HepG2 (cell line): Measurements from ENCODE around the gene MAPK12. TPM values are rescaled to one million over a fixed set of nuclear protein-coding genes. Genes with fewer than 3 reads are reported as not detected.

Experiments
- CREM ChIP-seq, 2 experiments: sonication (generic) in 1 of 2; formaldehyde crosslinking in 1 of 2; IDR thresholded peaks; 2 replicates each; pipeline versions ENCODE4 v1.4.0 to v1.6.1; 2016 to 2020; ENCODE audit warnings: antibody characterized with exemption in 1 of 2, mild to moderate bottlenecking in 1 of 2, missing genetic modification reagents in 1 of 2
- CTCF ChIP-seq: sonication (generic); formaldehyde crosslinking; IDR thresholded peaks from 2 replicates; pipeline ENCODE4 v1.5.0; 2020; ENCODE audit warnings: mild to moderate bottlenecking, missing genetic modification reagents, moderate library complexity
- HNRNPL ChIP-seq: fragments of 200-400 bp; formaldehyde crosslinking; IDR thresholded peaks from 2 replicates; pipeline ENCODE4 v1.6.1; 2017; ENCODE audit warnings: mild to moderate bottlenecking, low read depth, low read length
- HOXA3 ChIP-seq: sonication (generic); formaldehyde crosslinking; IDR thresholded peaks from 2 replicates; pipeline ENCODE4 v1.5.0; 2020; ENCODE audit warnings: missing genetic modification reagents
- RBM39 ChIP-seq: fragments of 200-400 bp; formaldehyde crosslinking; IDR thresholded peaks from one replicate; pipeline ENCODE4 v1.6.1; 2018; ENCODE audit warnings: antibody characterized with exemption, mild to moderate bottlenecking, low read depth, low read length; ENCODE audit not compliant: poor library complexity, severe bottlenecking
- RXRA ChIP-seq: sonication (generic); formaldehyde crosslinking; IDR thresholded peaks from 2 replicates; pipeline ENCODE4 v1.5.1; 2020; ENCODE audit warnings: missing genetic modification reagents
- ZBTB33 ChIP-seq: sonication (generic); formaldehyde crosslinking; IDR thresholded peaks from 2 replicates; pipeline ENCODE4 v1.4.0; 2020; ENCODE audit warnings: missing genetic modification reagents
- polyA plus RNA-seq, 8 experiments: library from polyadenylated mRNA; depleted of rRNA in 3 of 8; stranded (reverse) in 7 of 8; unstranded in 1 of 8; fragments of >200 nt; fragmentation: Illumina TruSeq in 4 of 8; extraction: Trizol in 4 of 8; gene quantifications; 2 replicates each; pipeline versions ENCODE4 v1.2.1 to v1.2.3, GENCODE V29; 2011 to 2016; ENCODE audit warnings: low read depth in 4 of 8, missing spikeins in 1 of 8, mixed read lengths in 1 of 8; ENCODE audit not compliant: insufficient read depth in 1 of 8
- total RNA-seq, 5 experiments: library from RNA; depleted of rRNA; stranded (reverse); fragments of >200 nt; fragmentation: Illumina TruSeq; extraction: Trizol; gene quantifications; 2 replicates each; pipeline ENCODE4 v1.2.3, GENCODE V29; 2016; ENCODE audit warnings: low read depth in 1 of 5
- TF ChIP-seq, protein P1 (sequence below): sonication (generic); formaldehyde crosslinking; IDR thresholded peaks from 2 replicates; pipeline ENCODE4 v1.5.0; 2020; ENCODE audit warnings: mild to moderate bottlenecking, missing genetic modification reagents

MAPK12 gene
- total and polyA plus RNA-seq, 2 of the 13 experiments (the other 11 are each of a cell fraction or from before 2014, with no cell fraction given), result 22.2 to 23.3 TPM

DNA sequence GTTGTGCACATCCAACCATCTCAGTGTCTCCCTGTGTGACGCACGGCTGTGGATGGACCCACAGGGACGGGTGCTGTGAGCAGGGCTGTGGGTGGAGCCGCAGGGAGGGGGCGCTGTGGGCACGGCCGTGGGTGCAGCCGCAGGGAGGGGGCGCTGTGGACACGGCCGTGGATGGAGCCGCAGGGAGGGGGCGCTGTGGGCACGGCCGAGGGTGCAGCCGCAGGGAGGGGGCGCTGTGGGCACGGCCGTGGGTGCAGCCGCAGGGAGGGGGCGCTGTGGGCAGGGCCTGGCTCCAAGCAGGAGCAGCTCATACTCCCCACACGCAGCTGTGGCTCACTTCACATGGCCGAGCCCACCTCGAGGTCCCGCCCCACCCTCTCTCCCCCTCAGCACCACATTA, 14.7 kb upstream of the MAPK12 start (continued):
- TF ChIP-seq, protein P1, sequence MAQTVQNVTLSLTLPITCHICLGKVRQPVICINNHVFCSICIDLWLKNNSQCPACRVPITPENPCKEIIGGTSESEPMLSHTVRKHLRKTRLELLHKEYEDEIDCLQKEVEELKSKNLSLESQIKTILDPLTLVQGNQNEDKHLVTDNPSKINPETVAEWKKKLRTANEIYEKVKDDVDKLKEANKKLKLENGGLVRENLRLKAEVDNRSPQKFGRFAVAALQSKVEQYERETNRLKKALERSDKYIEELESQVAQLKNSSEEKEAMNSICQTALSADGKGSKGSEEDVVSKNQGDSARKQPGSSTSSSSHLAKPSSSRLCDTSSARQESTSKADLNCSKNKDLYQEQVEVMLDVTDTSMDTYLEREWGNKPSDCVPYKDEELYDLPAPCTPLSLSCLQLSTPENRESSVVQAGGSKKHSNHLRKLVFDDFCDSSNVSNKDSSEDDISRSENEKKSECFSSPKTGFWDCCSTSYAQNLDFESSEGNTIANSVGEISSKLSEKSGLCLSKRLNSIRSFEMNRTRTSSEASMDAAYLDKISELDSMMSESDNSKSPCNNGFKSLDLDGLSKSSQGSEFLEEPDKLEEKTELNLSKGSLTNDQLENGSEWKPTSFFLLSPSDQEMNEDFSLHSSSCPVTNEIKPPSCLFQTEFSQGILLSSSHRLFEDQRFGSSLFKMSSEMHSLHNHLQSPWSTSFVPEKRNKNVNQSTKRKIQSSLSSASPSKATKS (CRISPR knock-in tag), result no peak
- peak; percentile 37; the same call in 1 of the 2 replicates for TF ChIP-seq HOXA3
- peak; percentile 98 for TF ChIP-seq HNRNPL
- peak; percentile 42 for TF ChIP-seq RBM39
- peak; percentile 75 for TF ChIP-seq CTCF (CRISPR knock-in tag)
- TF ChIP-seq CREM (IDR thresholded peaks at IDR 0.05), result no peak
- no peak for TF ChIP-seq CREM (CRISPR knock-in tag; IDR thresholded peaks at IDR 0.05)
- TF ChIP-seq ZBTB33 (CRISPR knock-in tag), result peak; percentile 99
- peak; percentile 18; the same call in 1 of the 2 replicates for TF ChIP-seq RXRA (CRISPR knock-in tag)
